HepG2 (cell line): Measurements from ENCODE around the gene PHF5A. TPM values are rescaled to one million over a fixed set of nuclear protein-coding genes. Genes with fewer than 3 reads are reported as not detected.

ENCODE experiments used
- ATAC-seq: fragments of 200-7000 bp; cut with Tn5 transposase; 3 replicates; pipeline ENCODE4 v1.9.1; 2020; ENCODE audit warnings: mild to moderate bottlenecking, moderate library complexity
- BruUV-seq: library from RNA; stranded (reverse); fragments of 400-500 nt; replicated peaks from 2 replicates; lab custom pipeline; 2021; lab: Mats Ljungman, UMichigan
- CTCF ChIA-PET: fragments of 300-600 bp; formaldehyde crosslinking; extraction: SDS; loops from one replicate; lab custom pipeline; 2021; ENCODE audit warnings: low total read pairs, inconsistent platforms, low intra/inter-chr PET ratio; lab: Yijun Ruan, JAX
- POLR2A ChIA-PET: fragments of 350-600 bp; sonication (Branson Sonifier 250); formaldehyde crosslinking; loops from one replicate; lab custom pipeline; 2020; ENCODE audit warnings: antibody characterized with exemption, inconsistent platforms; lab: Yijun Ruan, JAX
- DNase-seq: peaks from one replicate; pipeline ENCODE4 v3.0.0-alpha.2; 2015; ENCODE audit warnings: low spot score
- FAIRE-seq: peaks from 3 replicates; lab custom pipeline; 2011; peaks lifted over from hg19 to GRCh38; lab: Jason Lieb, UNC
- H2AFZ ChIP-seq: one replicate; pipeline ENCODE4 v1.6.1; 2011; ENCODE audit warnings: low read length, inconsistent platforms
- H3K27ac ChIP-seq: fragments of 300-600 bp; 3 replicates; pipeline ENCODE4 v1.8.0; 2011; ENCODE audit warnings: mixed run types, mild to moderate bottlenecking, mixed read lengths, low read length, inconsistent platforms; ENCODE audit not compliant: insufficient read depth; ENCODE audit errors: extremely low read length
- H3K27me3 ChIP-seq, 2 experiments: fragments of 200-600 bp in 1 of 2; 2 replicates in 1 of 2; 3 replicates in 1 of 2; pipeline versions ENCODE4 v1.6.0 to v1.8.0; 2011; ENCODE audit warnings: low read length in 2 of 2, mild to moderate bottlenecking in 2 of 2, moderate library complexity in 2 of 2, inconsistent platforms in 1 of 2; ENCODE audit not compliant: insufficient read depth in 2 of 2, control insufficient read depth in 1 of 2
- H3K36me3 ChIP-seq, 2 experiments: fragments of 200-600 bp in 1 of 2; replicated peaks in 1 of 2; 2 replicates in 1 of 2; 3 replicates in 1 of 2; pipeline versions ENCODE4 v1.5.1 to v1.8.0; 2011; ENCODE audit warnings: low read length in 2 of 2, inconsistent platforms in 1 of 2; ENCODE audit not compliant: insufficient read depth in 2 of 2, control insufficient read depth in 1 of 2
- H3K4me1 ChIP-seq: 2 replicates; pipeline ENCODE4 v1.5.1; 2012; ENCODE audit warnings: low read length, inconsistent platforms; ENCODE audit not compliant: insufficient read depth
- H3K4me2 ChIP-seq: 2 replicates; pipeline ENCODE4 v1.6.0; 2011; ENCODE audit warnings: low read depth, low read length, inconsistent platforms
- H3K4me3 ChIP-seq, 3 experiments: fragments of 200-600 bp in 1 of 3; sonication (generic), shearing (Covaris generic) in 1 of 3; replicated peaks in 1 of 3; 2 replicates each; pipeline ENCODE4 v1.5.1; 2011 to 2016; ENCODE audit warnings: low read length in 3 of 3, inconsistent platforms in 2 of 3, low read depth in 2 of 3, mild to moderate bottlenecking in 2 of 3, control low read depth in 1 of 3, mixed read lengths in 1 of 3; ENCODE audit not compliant: insufficient read depth in 1 of 3
- H3K79me2 ChIP-seq: one replicate; pipeline ENCODE4 v1.6.1; 2011; ENCODE audit warnings: low read length, inconsistent platforms; ENCODE audit not compliant: insufficient read depth
- H3K9ac ChIP-seq: 2 replicates; pipeline ENCODE4 v1.6.0; 2011; ENCODE audit warnings: mild to moderate bottlenecking, low read depth, low read length, inconsistent platforms; ENCODE audit not compliant: insufficient read depth
- H3K9me3 ChIP-seq: 2 replicates; pipeline ENCODE4 v1.5.1; 2012; ENCODE audit warnings: mild to moderate bottlenecking, low read length
- H4K20me1 ChIP-seq: 2 replicates; pipeline ENCODE4 v1.6.0; 2011; ENCODE audit warnings: inconsistent platforms, mild to moderate bottlenecking, low read length, moderate library complexity; ENCODE audit not compliant: insufficient read depth
- ATAD3A ChIP-seq: sonication (generic); formaldehyde crosslinking; IDR thresholded peaks from 2 replicates; pipeline ENCODE4 v1.4.0; 2020; ENCODE audit warnings: missing genetic modification reagents
- ELF4 ChIP-seq: sonication (generic); formaldehyde crosslinking; IDR thresholded peaks from 2 replicates; pipeline ENCODE4 v1.5.0; 2020; ENCODE audit warnings: missing genetic modification reagents, mild to moderate bottlenecking, moderate library complexity, borderline replicate concordance
- GABPB1 ChIP-seq: IDR thresholded peaks from 2 replicates; pipeline ENCODE4 v1.6.1; 2016; ENCODE audit warnings: mild to moderate bottlenecking, missing genetic modification reagents, moderate library complexity, missing compliant biosample characterization
- KLF16 ChIP-seq, 2 experiments: sonication (generic) in 1 of 2; formaldehyde crosslinking in 1 of 2; IDR thresholded peaks; 2 replicates each; pipeline versions ENCODE4 v1.6.1 to v1.8.0; 2016 to 2023; ENCODE audit warnings: missing genetic modification reagents in 2 of 2, missing compliant biosample characterization in 1 of 2
- SIN3B ChIP-seq: fragments of 150-350 bp; IDR thresholded peaks from 2 replicates; pipeline ENCODE4 v1.6.1; 2014; ENCODE audit warnings: low read length
- SP4 ChIP-seq: sonication (generic); formaldehyde crosslinking; IDR thresholded peaks from 2 replicates; pipeline ENCODE4 v1.8.1; 2023; ENCODE audit warnings: mild to moderate bottlenecking, missing genetic modification reagents
- SRY ChIP-seq: sonication (generic); formaldehyde crosslinking; IDR thresholded peaks from 2 replicates; pipeline ENCODE4 v1.8.0; 2022; ENCODE audit warnings: mild to moderate bottlenecking, missing genetic modification reagents
- TRIM24 ChIP-seq: sonication (generic); formaldehyde crosslinking; IDR thresholded peaks from 2 replicates; pipeline ENCODE4 v1.8.0; 2022; ENCODE audit warnings: mild to moderate bottlenecking, missing genetic modification reagents
- ZNF552 ChIP-seq: sonication (generic); formaldehyde crosslinking; IDR thresholded peaks from 2 replicates; pipeline ENCODE4 v1.9.0; 2022; ENCODE audit warnings: missing genetic modification reagents, mild to moderate bottlenecking, borderline replicate concordance
- ZNF766 ChIP-seq: sonication (generic); formaldehyde crosslinking; IDR thresholded peaks from 2 replicates; pipeline ENCODE4 v1.5.0; 2020; ENCODE audit warnings: missing genetic modification reagents, borderline replicate concordance
- ZNF768 ChIP-seq: sonication (generic); formaldehyde crosslinking; IDR thresholded peaks from 2 replicates; pipeline ENCODE4 v1.4.0; 2020; ENCODE audit warnings: missing genetic modification reagents
- ZNF816 ChIP-seq: sonication (generic); formaldehyde crosslinking; IDR thresholded peaks from 2 replicates; pipeline ENCODE4 v1.8.0; 2022; ENCODE audit warnings: missing genetic modification reagents, mild to moderate bottlenecking, borderline replicate concordance
- WGBS: methylation state at CpG from one replicate; pipeline ENCODE4 v1.1.6; 2017; ENCODE audit warnings: low lambda C conversion rate; 5-methylcytosine and 5-hydroxymethylcytosine counted together
- in situ Hi-C: cut with HindIII; loops from 2 replicates; pipeline ENCODE4 v1.10.0; 2017; ENCODE audit warnings: low pct_unique_long_range_greater_than_20kb; ENCODE audit not compliant: extremely low pct_ligation_motif_present
- intact Hi-C: fragments of 100-400 bp; cut with micrococcal nuclease; formaldehyde crosslinking; loops from one replicate; pipeline ENCODE4 v1.10.0; 2022; ENCODE audit not compliant: unreplicated experiment
- polyA plus RNA-seq, 8 experiments: library from polyadenylated mRNA; depleted of rRNA in 3 of 8; stranded (reverse) in 7 of 8; unstranded in 1 of 8; fragments of >200 nt; fragmentation: Illumina TruSeq in 4 of 8; extraction: Trizol in 4 of 8; gene quantifications; 2 replicates each; pipeline versions ENCODE4 v1.2.1 to v1.2.3, GENCODE V29; 2011 to 2016; ENCODE audit warnings: low read depth in 4 of 8, missing spikeins in 1 of 8, mixed read lengths in 1 of 8; ENCODE audit not compliant: insufficient read depth in 1 of 8
- total RNA-seq, 5 experiments: library from RNA; depleted of rRNA; stranded (reverse); fragments of >200 nt; fragmentation: Illumina TruSeq; extraction: Trizol; gene quantifications; 2 replicates each; pipeline ENCODE4 v1.2.3, GENCODE V29; 2016; ENCODE audit warnings: low read depth in 1 of 5
- TF ChIP-seq, protein P1 (sequence below): sonication (generic); formaldehyde crosslinking; IDR thresholded peaks from 2 replicates; pipeline ENCODE4; 2020; ENCODE audit warnings: missing genetic modification reagents, mild to moderate bottlenecking, borderline replicate concordance
- TF ChIP-seq, protein P2 (sequence below): IDR thresholded peaks from 2 replicates; pipeline ENCODE4 v1.6.1; 2016; ENCODE audit warnings: mild to moderate bottlenecking, missing biosample characterization, missing genetic modification reagents

Gene PHF5A
- total and polyA plus RNA-seq, 2 of the 13 experiments (the other 11 are each of a cell fraction or from before 2014, with no cell fraction given): 56.6 to 105 TPM

DNA sequence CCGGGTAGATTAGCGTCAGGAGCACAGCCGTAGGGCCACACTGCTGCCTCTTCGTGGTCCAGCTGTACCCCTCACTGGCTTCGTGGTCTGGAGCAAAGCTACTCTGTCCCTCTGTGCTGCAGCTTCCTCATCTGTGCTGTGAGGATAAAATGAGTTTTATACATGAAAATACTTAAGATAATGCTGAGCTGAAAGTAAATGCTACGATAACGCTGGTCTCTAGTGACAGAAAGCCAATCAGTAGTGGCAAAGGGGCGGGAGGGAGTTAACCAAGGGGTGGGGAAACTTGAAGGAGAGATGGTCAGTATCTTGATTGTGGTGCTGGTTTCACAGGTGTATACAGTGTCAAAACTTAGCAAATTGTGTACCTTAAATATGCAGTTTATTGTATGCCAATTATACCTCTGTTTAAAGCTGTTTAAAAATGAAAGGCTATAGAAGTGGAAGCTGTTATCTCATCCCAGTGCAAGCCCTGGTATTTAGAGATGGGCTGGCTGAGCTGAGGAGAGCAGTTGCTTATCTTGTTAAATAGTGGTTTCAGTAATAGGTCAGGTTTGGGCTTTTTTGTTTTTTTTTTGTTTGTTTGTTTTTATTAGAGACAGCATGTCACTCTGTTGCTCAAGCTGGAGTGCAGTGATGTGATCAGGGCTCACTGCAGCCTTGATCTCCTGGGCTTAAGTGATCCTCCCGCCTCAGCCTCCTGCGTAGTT, 37.2 kb upstream of the PHF5A start:
- TF ChIP-seq ZNF816: no peak
- TF ChIP-seq GABPB1: no peak
- TF ChIP-seq, protein P1, sequence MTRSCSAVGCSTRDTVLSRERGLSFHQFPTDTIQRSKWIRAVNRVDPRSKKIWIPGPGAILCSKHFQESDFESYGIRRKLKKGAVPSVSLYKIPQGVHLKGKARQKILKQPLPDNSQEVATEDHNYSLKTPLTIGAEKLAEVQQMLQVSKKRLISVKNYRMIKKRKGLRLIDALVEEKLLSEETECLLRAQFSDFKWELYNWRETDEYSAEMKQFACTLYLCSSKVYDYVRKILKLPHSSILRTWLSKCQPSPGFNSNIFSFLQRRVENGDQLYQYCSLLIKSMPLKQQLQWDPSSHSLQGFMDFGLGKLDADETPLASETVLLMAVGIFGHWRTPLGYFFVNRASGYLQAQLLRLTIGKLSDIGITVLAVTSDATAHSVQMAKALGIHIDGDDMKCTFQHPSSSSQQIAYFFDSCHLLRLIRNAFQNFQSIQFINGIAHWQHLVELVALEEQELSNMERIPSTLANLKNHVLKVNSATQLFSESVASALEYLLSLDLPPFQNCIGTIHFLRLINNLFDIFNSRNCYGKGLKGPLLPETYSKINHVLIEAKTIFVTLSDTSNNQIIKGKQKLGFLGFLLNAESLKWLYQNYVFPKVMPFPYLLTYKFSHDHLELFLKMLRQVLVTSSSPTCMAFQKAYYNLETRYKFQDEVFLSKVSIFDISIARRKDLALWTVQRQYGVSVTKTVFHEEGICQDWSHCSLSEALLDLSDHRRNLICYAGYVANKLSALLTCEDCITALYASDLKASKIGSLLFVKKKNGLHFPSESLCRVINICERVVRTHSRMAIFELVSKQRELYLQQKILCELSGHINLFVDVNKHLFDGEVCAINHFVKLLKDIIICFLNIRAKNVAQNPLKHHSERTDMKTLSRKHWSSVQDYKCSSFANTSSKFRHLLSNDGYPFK: no peak
- no peak for TF ChIP-seq ZNF766 (CRISPR knock-in tag)
- TF ChIP-seq ATAD3A (CRISPR knock-in tag): no peak
- TF ChIP-seq ELF4 (CRISPR knock-in tag): no peak
- TF ChIP-seq ZNF552 (CRISPR knock-in tag): no peak
- no peak for TF ChIP-seq SRY (CRISPR knock-in tag)
- TF ChIP-seq TRIM24 (CRISPR knock-in tag): no peak
- TF ChIP-seq, protein P2, sequence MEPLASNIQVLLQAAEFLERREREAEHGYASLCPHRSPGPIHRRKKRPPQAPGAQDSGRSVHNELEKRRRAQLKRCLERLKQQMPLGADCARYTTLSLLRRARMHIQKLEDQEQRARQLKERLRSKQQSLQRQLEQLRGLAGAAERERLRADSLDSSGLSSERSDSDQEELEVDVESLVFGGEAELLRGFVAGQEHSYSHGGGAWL: no peak
- TF ChIP-seq ZNF768 (CRISPR knock-in tag): no peak
- no peak for TF ChIP-seq KLF16 (CRISPR knock-in tag; IDR thresholded peaks at IDR 0.05)
- TF ChIP-seq SIN3B: no peak
- no peak for TF ChIP-seq SP4 (CRISPR knock-in tag)
- no TSS peak for BruUV-seq
- DNase-seq (no peak), ATAC-seq (no peak), FAIRE-seq (no peak)
- H3K79me2 ChIP-seq: no peaks in the 10 kb centered on the region
- no peak overlapping the region for H2AFZ ChIP-seq
- CTCF ChIA-PET: no interaction called here
- in situ Hi-C loops (no loop called here), intact Hi-C loops (no loop called here)
- peaks cover 19 to 61% of the 10 kb centered on the region in 2 experiments; a peak in 4 of 5 replicates for H3K36me3 ChIP-seq
- no peaks in the 10 kb centered on the region for H4K20me1 ChIP-seq
- no peak overlapping the region for H3K27ac ChIP-seq
- H3K4me1 ChIP-seq: no peaks in the 10 kb centered on the region
- no peaks in the 10 kb centered on the region for H3K9me3 ChIP-seq
- WGBS: 97% methylated on average over 10 of the region's 10 CpGs
- no peak overlapping the region for H3K9ac ChIP-seq
- H3K27me3 ChIP-seq: no peaks in the 10 kb centered on the region
- POLR2A ChIA-PET: interaction anchor here (1.1 kb wide), 1 partner anchor 59 kb away, joined by 3 read pairs; the partner anchor contains the start of gene TOB2
- no peak overlapping the region for H3K4me3 ChIP-seq
- no peak overlapping the region for H3K4me2 ChIP-seq
